Colon (tissue), 2 donors: ENCODE data around the gene IGLL5.
A peak's percentile ranks its signal among the peaks of the same experiment; 100 is the strongest.
"Not testable (repeated sequence)": the region's sequence is repeated elsewhere in the genome, so short reads cannot be mapped to it uniquely, and the experiment has no call there.

Source experiments
- FAIRE-seq: peaks from 2 replicates; lab custom pipeline; 2012; peaks lifted over from hg19 to GRCh38; lab: Jason Lieb, UNC
- donor health status: control.
- donor health status: control.

IGLL5 gene

GRCh38 chr22:22884010-22884887 lies 3.4 kb upstream of the IGLL5 start:
- no peak for FAIRE-seq

- no peak for FAIRE-seq
Measured at GRCh38 chr22:22884888-22885840, 2.5 kb upstream of the IGLL5 start.

GRCh38 chr22:22886546-22886945 lies 1.1 kb upstream of the IGLL5 start:
- no peak for FAIRE-seq

- FAIRE-seq = no peak
Measured at GRCh38 chr22:22888571-22889353, 1.1 kb downstream of the IGLL5 start.

- no peak for FAIRE-seq
Measured at GRCh38 chr22:22890085-22890484, 2.5 kb downstream of the IGLL5 start.

- no peak for FAIRE-seq
Measured at GRCh38 chr22:22891139-22891621, 3.6 kb downstream of the IGLL5 start.

- peak; percentile 24 for FAIRE-seq
Measured at GRCh38 chr22:22892096-22893052, 4.8 kb downstream of the IGLL5 start.

GRCh38 chr22:22893077-22893805 lies 5.6 kb downstream of the IGLL5 start:
- no peak for FAIRE-seq

- FAIRE-seq = no peak
Measured at GRCh38 chr22:22893891-22894739, 6.5 kb downstream of the IGLL5 start.

- FAIRE-seq = no peak
Measured at GRCh38 chr22:22894740-22895731, 7.4 kb downstream of the IGLL5 start.

- FAIRE-seq = no peak
Measured at GRCh38 chr22:22895776-22896445, 8.3 kb downstream of the IGLL5 start.

GRCh38 chr22:22896601-22897000 lies 9.0 kb downstream of the IGLL5 start:
- no peak for FAIRE-seq

GRCh38 chr22:22897091-22897490 lies 9.5 kb downstream of the IGLL5 start:
- FAIRE-seq = no peak

GRCh38 chr22:22897947-22898346 lies 10.3 kb downstream of the IGLL5 start:
- no peak for FAIRE-seq

GRCh38 chr22:22898411-22898950 lies 10.9 kb downstream of the IGLL5 start:
- not testable (repeated sequence) for FAIRE-seq

GRCh38 chr22:22899342-22900080 lies 11.9 kb downstream of the IGLL5 start:
- not testable (repeated sequence) for FAIRE-seq
